H1 (cell line): ENCODE measurements around the gene RERE. TPM values are rescaled to one million over a fixed set of nuclear protein-coding genes. Genes with fewer than 3 reads are reported as not detected.
A peak's percentile ranks its signal among the peaks of the same experiment; 100 is the strongest.

Source experiments
- CTCF ChIA-PET: fragments of 300-600 bp; sonication (Branson Sonifier 250); formaldehyde crosslinking; loops from one replicate; lab custom pipeline; 2021; ENCODE audit not compliant: partially characterized antibody; lab: Charles Lee
- POLR2A ChIA-PET: fragments of 300-600 bp; sonication (Branson Sonifier 250); formaldehyde crosslinking; loops from one replicate; lab custom pipeline; 2021; ENCODE audit warnings: inconsistent platforms; ENCODE audit not compliant: partially characterized antibody; lab: Charles Lee
- DNase-seq, 2 experiments: peaks; one replicate each; pipeline versions ENCODE4 v3.0.0 to v3.0.0-alpha.2; 2010 to 2022; ENCODE audit warnings: low spot score in 2 of 2, low read depth in 1 of 2, mixed read lengths in 1 of 2
- FAIRE-seq: peaks from 2 replicates; lab custom pipeline; 2011; peaks lifted over from hg19 to GRCh38; lab: Jason Lieb, UNC
- H2AFZ ChIP-seq: 2 replicates; pipeline ENCODE4 v1.8.1; 2012; ENCODE audit warnings: low read length, inconsistent platforms
- H2AK5ac ChIP-seq: 2 replicates; pipeline ENCODE4 v1.6.1; 2013; ENCODE audit warnings: low read depth, low read length
- H2BK120ac ChIP-seq: replicated peaks from 2 replicates; pipeline ENCODE3; 2013; ENCODE audit warnings: low read depth, low read length, inconsistent platforms
- H2BK12ac ChIP-seq: 2 replicates; pipeline ENCODE4 v1.6.1; 2013; ENCODE audit warnings: low read depth, low read length
- H2BK15ac ChIP-seq: 2 replicates; pipeline ENCODE4 v1.6.1; 2013; ENCODE audit warnings: low read length
- H2BK20ac ChIP-seq: 2 replicates; pipeline ENCODE4 v1.6.1; 2013; ENCODE audit warnings: low read length
- H2BK5ac ChIP-seq: 2 replicates; pipeline ENCODE4 v1.6.1; 2013; ENCODE audit warnings: low read depth, low read length
- H3K14ac ChIP-seq: 2 replicates; pipeline ENCODE4 v1.6.1; 2013; ENCODE audit warnings: inconsistent platforms; ENCODE audit not compliant: insufficient read length
- H3K18ac ChIP-seq: 2 replicates; pipeline ENCODE4 v1.6.1; 2013; ENCODE audit warnings: low read length; ENCODE audit errors: extremely low read depth
- H3K23ac ChIP-seq: 2 replicates; pipeline ENCODE4 v1.6.1; 2013; ENCODE audit warnings: inconsistent platforms; ENCODE audit not compliant: insufficient read length
- H3K23me2 ChIP-seq: 2 replicates; pipeline ENCODE4 v1.6.1; 2013; ENCODE audit warnings: low read depth, low read length
- H3K27ac ChIP-seq: 2 replicates; pipeline ENCODE4 v1.6.1; 2011; ENCODE audit warnings: low read depth, low read length, inconsistent platforms
- H3K27me3 ChIP-seq, 4 experiments: replicated peaks in 1 of 4; 1 replicate in 1 of 4; 2 replicates in 3 of 4; pipeline versions ENCODE4 v1.6.1 to v1.8.1; 2011 to 2013; ENCODE audit warnings: low read length in 3 of 4, mild to moderate bottlenecking in 3 of 4, inconsistent platforms in 2 of 4, mixed read lengths in 2 of 4, moderate library complexity in 1 of 4; ENCODE audit not compliant: control insufficient read depth in 3 of 4, insufficient read depth in 3 of 4; ENCODE audit errors: extremely low read depth in 1 of 4
- H3K36me3 ChIP-seq, 4 experiments: 2 replicates each; pipeline versions ENCODE4 v1.6.1 to v1.8.1; 2011 to 2013; ENCODE audit warnings: mild to moderate bottlenecking in 4 of 4, low read length in 3 of 4, moderate library complexity in 2 of 4, control low read depth in 1 of 4, inconsistent platforms in 1 of 4; ENCODE audit not compliant: insufficient read depth in 4 of 4, control insufficient read depth in 2 of 4
- H3K4ac ChIP-seq: replicated peaks from 2 replicates; pipeline ENCODE3; 2013; ENCODE audit warnings: low read length, low read depth, mixed read lengths, inconsistent platforms; ENCODE audit not compliant: insufficient read length
- H3K4me1 ChIP-seq, 4 experiments: replicated peaks in 1 of 4; 1 replicate in 1 of 4; 2 replicates in 3 of 4; pipeline versions ENCODE4 v1.6.1 to v1.8.1; 2011 to 2013; ENCODE audit warnings: low read length in 3 of 4, inconsistent platforms in 2 of 4, mixed read lengths in 1 of 4; ENCODE audit not compliant: insufficient read depth in 4 of 4, control insufficient read depth in 3 of 4
- H3K4me2 ChIP-seq, 2 experiments: 2 replicates each; pipeline versions ENCODE4 v1.6.1 to v1.8.1; 2011 to 2013; ENCODE audit warnings: low read depth in 2 of 2, low read length in 2 of 2, control low read depth in 1 of 2, inconsistent platforms in 1 of 2, mild to moderate bottlenecking in 1 of 2; ENCODE audit not compliant: insufficient read depth in 1 of 2
- H3K4me3 ChIP-seq, 4 experiments: fragments of 200-600, 300-600 bp in 1 of 4; sonication (generic), shearing (Covaris generic), sonication (Bioruptor Twin) in 1 of 4; 2 replicates each; pipeline versions ENCODE4 v1.5.1 to v1.8.1; 2011 to 2016; ENCODE audit warnings: low read length in 4 of 4, low read depth in 3 of 4, control low read depth in 2 of 4, inconsistent platforms in 2 of 4, mild to moderate bottlenecking in 2 of 4, mixed read lengths in 1 of 4, moderate library complexity in 1 of 4; ENCODE audit not compliant: insufficient read depth in 2 of 4; ENCODE audit errors: extremely low read depth in 1 of 4
- H3K56ac ChIP-seq: replicated peaks from 2 replicates; pipeline ENCODE3; 2013; ENCODE audit warnings: low read depth, mild to moderate bottlenecking, mixed read lengths, low read length, inconsistent platforms; ENCODE audit not compliant: insufficient read length
- H3K79me1 ChIP-seq: 2 replicates; pipeline ENCODE4 v1.6.1; 2013; ENCODE audit warnings: low read depth, low read length, control low read depth
- H3K79me2 ChIP-seq, 2 experiments: 2 replicates each; pipeline versions ENCODE4 v1.6.1 to v1.8.1; 2012 to 2013; ENCODE audit warnings: low read length in 2 of 2, mild to moderate bottlenecking in 2 of 2, inconsistent platforms in 1 of 2; ENCODE audit not compliant: insufficient read depth in 2 of 2, control insufficient read depth in 1 of 2
- H3K9ac ChIP-seq, 4 experiments: replicated peaks in 1 of 4; 1 replicate in 1 of 4; 2 replicates in 3 of 4; pipeline versions ENCODE4 v1.6.1 to v1.8.1; 2011 to 2013; ENCODE audit warnings: low read depth in 3 of 4, low read length in 3 of 4, control low read depth in 2 of 4, mild to moderate bottlenecking in 2 of 4, moderate library complexity in 2 of 4, inconsistent platforms in 1 of 4; ENCODE audit errors: extremely low read depth in 1 of 4
- H3K9me3 ChIP-seq, 2 experiments: 2 replicates each; pipeline versions ENCODE4 v1.6.1 to v1.8.1; 2012 to 2013; ENCODE audit warnings: mild to moderate bottlenecking in 2 of 2, moderate library complexity in 2 of 2, control low read depth in 1 of 2, inconsistent platforms in 1 of 2, low read depth in 1 of 2, low read length in 1 of 2, mixed read lengths in 1 of 2; ENCODE audit not compliant: insufficient read depth in 2 of 2
- H4K20me1 ChIP-seq, 2 experiments: replicated peaks in 1 of 2; 2 replicates each; pipeline versions ENCODE3 to v1.8.1; 2011 to 2013; ENCODE audit warnings: inconsistent platforms in 2 of 2, low read length in 2 of 2, mild to moderate bottlenecking in 1 of 2; ENCODE audit not compliant: insufficient read depth in 2 of 2, control insufficient read depth in 1 of 2
- H4K5ac ChIP-seq: 2 replicates; pipeline ENCODE4 v1.6.1; 2013; ENCODE audit warnings: low read length, low read depth, mixed read lengths, inconsistent platforms; ENCODE audit not compliant: insufficient read length
- H4K8ac ChIP-seq: 2 replicates; pipeline ENCODE4 v1.8.0; 2013; ENCODE audit warnings: mild to moderate bottlenecking, moderate library complexity, low read length, inconsistent platforms; ENCODE audit not compliant: insufficient read depth; ENCODE audit errors: extremely low read depth
- H4K91ac ChIP-seq: replicated peaks from 2 replicates; pipeline ENCODE3; 2013; ENCODE audit warnings: low read length, mixed read lengths, inconsistent platforms; ENCODE audit not compliant: insufficient read length
- BACH1 ChIP-seq: IDR thresholded peaks from 2 replicates; pipeline ENCODE4 v1.6.1; 2012; ENCODE audit warnings: low read length, improper control_type of control experiment
- CBX5 ChIP-seq: fragments of 300-800, 300-1000 bp; sonication (generic); IDR thresholded peaks from 2 replicates; pipeline ENCODE4 v1.7.1; 2016; ENCODE audit warnings: antibody characterized with exemption, low read length, low read depth
- CBX8 ChIP-seq: fragments of 300-800, 300-1000 bp; sonication (generic); IDR thresholded peaks from 2 replicates; pipeline ENCODE4 v1.7.1; 2016; ENCODE audit warnings: low read depth, low read length, borderline replicate concordance
- HDAC6 ChIP-seq: IDR thresholded peaks from one replicate; pipeline ENCODE4 v1.7.1; 2012; ENCODE audit warnings: low read depth, mild to moderate bottlenecking, inconsistent platforms, low read length, moderate library complexity
- MAFK ChIP-seq: IDR thresholded peaks from 2 replicates; pipeline ENCODE4 v1.6.1; 2012; ENCODE audit warnings: low read depth, mild to moderate bottlenecking, improper control_type of control experiment, low read length
- RNF2 ChIP-seq: fragments of 200-900, 300-1000 bp; sonication (generic); IDR thresholded peaks from 2 replicates; pipeline ENCODE4 v1.7.1; 2016; ENCODE audit warnings: borderline replicate concordance, low read depth, mild to moderate bottlenecking, antibody characterized with exemption, low read length; ENCODE audit not compliant: poor library complexity, severe bottlenecking; ENCODE audit errors: missing control alignments
- SIN3A ChIP-seq, 2 experiments: IDR thresholded peaks in 1 of 2; conservative IDR thresholded peaks in 1 of 2; 2 replicates each; pipeline ENCODE4 v1.6.1; 2011 to 2012; ENCODE audit warnings: low read length in 2 of 2, improper control_type of control experiment in 1 of 2, low read depth in 1 of 2, mild to moderate bottlenecking in 1 of 2
- SIRT6 ChIP-seq: IDR thresholded peaks from one replicate; pipeline ENCODE4 v1.7.1; 2012; ENCODE audit warnings: low read length, inconsistent platforms
- SP1 ChIP-seq: IDR thresholded peaks from 2 replicates; pipeline ENCODE4 v1.6.1; 2011; ENCODE audit warnings: low read depth, low read length
- SP2 ChIP-seq: IDR thresholded peaks from 2 replicates; pipeline ENCODE4 v1.6.1; 2012; ENCODE audit warnings: mild to moderate bottlenecking, low read length, inconsistent platforms
- TAF7 ChIP-seq: optimal IDR thresholded peaks from 2 replicates; pipeline ENCODE3; 2011; ENCODE audit warnings: low read depth, mild to moderate bottlenecking, inconsistent platforms, low read length, moderate library complexity, borderline replicate concordance
- TCF12 ChIP-seq: IDR thresholded peaks from 2 replicates; pipeline ENCODE4 v1.6.1; 2011; ENCODE audit warnings: low read depth, mild to moderate bottlenecking, low read length
- WGBS, 2 experiments: shearing (Covaris generic) in 1 of 2; methylation state at CpG; one replicate each; pipeline versions ENCODE4 v1.1.6 to v1.1.7; 2013 to 2015; ENCODE audit warnings: low lambda C conversion rate in 2 of 2, mixed read lengths in 2 of 2, inconsistent platforms in 1 of 2, low coverage in 1 of 2, missing lambda C conversion rate in 1 of 2; ENCODE audit not compliant: insufficient replicate concordance in 2 of 2, insufficient coverage in 1 of 2, insufficient read length in 1 of 2; ENCODE audit errors: extremely low coverage in 1 of 2, missing lambda C conversion rate in 1 of 2; 5-methylcytosine and 5-hydroxymethylcytosine counted together
- polyA plus RNA-seq, 7 experiments: library from polyadenylated mRNA; depleted of rRNA in 3 of 7; stranded (reverse) in 5 of 7; unstranded in 2 of 7; fragments of >200 nt in 5 of 7; fragments of 200-250 nt in 2 of 7; gene quantifications; 1 replicate in 5 of 7; 2 replicates in 1 of 7; 4 replicates in 1 of 7; pipeline versions ENCODE4 v1.2.1 to v1.2.3, GENCODE V29; 2011 to 2013; ENCODE audit warnings: missing spikeins in 2 of 7, mixed read lengths in 2 of 7
- total RNA-seq: library from RNA; stranded (reverse); fragmentation: NEBNext Ultra II Directional; extraction: Animal tissue kit (Norgen Biotek cat#: 25700); gene quantifications from 2 replicates; pipeline ENCODE4 v1.2.1, GENCODE V29; 2021
- TF ChIP-seq, protein P1 (sequence below): IDR thresholded peaks from 2 replicates; pipeline ENCODE4 v1.6.1; 2011; ENCODE audit warnings: low read depth, mild to moderate bottlenecking, low read length; ENCODE audit not compliant: insufficient read depth

RERE gene
- total and polyA plus RNA-seq, 2 of the 8 experiments (the other 6 are each of a cell fraction or from before 2014, with no cell fraction given): 15.3 to 142 TPM

DNA sequence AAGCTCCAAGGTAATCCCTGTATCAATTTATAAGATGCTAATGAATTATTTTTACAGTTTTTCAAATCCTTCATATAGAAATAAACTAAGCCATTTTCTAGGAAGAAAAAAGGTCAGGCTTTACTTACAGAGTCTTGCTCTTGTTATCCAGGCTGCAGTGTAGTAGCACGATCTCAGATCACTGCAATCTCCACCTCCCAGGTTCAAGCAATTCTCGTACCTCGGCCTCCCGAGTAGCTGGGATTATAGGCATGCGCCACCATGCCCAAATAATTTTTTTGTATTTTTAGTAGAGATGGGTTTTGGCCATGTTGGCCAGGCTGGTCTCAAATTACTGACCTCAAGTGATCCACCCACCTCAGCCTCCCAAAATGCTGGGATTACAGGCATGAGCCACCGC, 27.0 kb downstream of the RERE start:
- no peak overlapping the region for H3K9ac ChIP-seq
- H3K23ac ChIP-seq: no peak overlapping the region
- 0 out of 2 replicates have a peak overlapping the region, but pooled peaks have one; percentile 40 for H4K8ac ChIP-seq
- H2BK12ac ChIP-seq: no peak overlapping the region
- no peak overlapping the region for H3K4ac ChIP-seq
- H3K36me3 ChIP-seq: no peaks in the 10 kb centered on the region
- H3K27ac ChIP-seq: no peak overlapping the region
- 92% methylated on average over 6 of the region's 6 CpGs; no CpG with 5 or more reads in 1 of the 2 experiments for WGBS, 2 experiments
- H2AFZ ChIP-seq: no peak overlapping the region
- peak overlapping the region in 1 of 2 experiments; percentile 52; a peak in 1 of 4 replicates for H3K4me2 ChIP-seq
- peaks cover 0 to 8% of the 10 kb centered on the region in 2 experiments for H4K20me1 ChIP-seq
- 0 out of 2 replicates have a peak, but pooled peaks cover 2% of the 10 kb centered on the region for H3K23me2 ChIP-seq
- H2BK120ac ChIP-seq: no peak overlapping the region
- H3K79me2 ChIP-seq: peaks cover 0 to 65% of the 10 kb centered on the region in 2 experiments; a peak in 2 of 4 replicates
- peak overlapping the region; percentile 64; the same call in 1 of the 2 replicates for H2BK20ac ChIP-seq
- ChIA-PET POLR2A (interaction anchor here (0.7 to 2.4 kb wide), 2 partner anchors 59 to 62 kb away, joined by 3 to 5 read pairs; no protein-coding TSS in a partner anchor), CTCF (interaction anchor here (0.8 to 1.4 kb wide), 3 partner anchors 63 to 229 kb away, joined by 3 to 4 read pairs (median 3); no protein-coding TSS in a partner anchor)
- 0 out of 2 replicates have a peak, but pooled peaks cover 6% of the 10 kb centered on the region for H3K79me1 ChIP-seq
- peaks cover 3 to 24% (median 10%) of the 10 kb centered on the region in 4 experiments for H3K4me1 ChIP-seq
- no peak overlapping the region for H2AK5ac ChIP-seq
- no peak overlapping the region for H4K5ac ChIP-seq
- no peak overlapping the region for H3K4me3 ChIP-seq
- no peaks in the 10 kb centered on the region for H3K9me3 ChIP-seq
- DNase-seq: peak in 1 of 2 experiments; percentile 37
- no peak overlapping the region for H3K56ac ChIP-seq
- H3K27me3 ChIP-seq: no peaks in the 10 kb centered on the region
- no peak overlapping the region for H3K18ac ChIP-seq
- FAIRE-seq: no peak
- H2BK5ac ChIP-seq: no peak overlapping the region
- TF ChIP-seq CBX5 (no peak), TAF7 (no peak), BACH1 (no peak), SIRT6 (no peak), SP1 (no peak), TCF12 (no peak), MAFK (no peak), CBX8 (no peak), RNF2 (no peak), SP2 (no peak), SIN3A (conservative IDR thresholded peaks at IDR 0.05 in 1 of 2, IDR thresholded peaks at IDR 0.05 in 1 of 2; ENCODE audit: low read depth in 1 of 2, low read length in 2 of 2) (no peak), HDAC6 (no peak)
- TF ChIP-seq, protein P1, sequence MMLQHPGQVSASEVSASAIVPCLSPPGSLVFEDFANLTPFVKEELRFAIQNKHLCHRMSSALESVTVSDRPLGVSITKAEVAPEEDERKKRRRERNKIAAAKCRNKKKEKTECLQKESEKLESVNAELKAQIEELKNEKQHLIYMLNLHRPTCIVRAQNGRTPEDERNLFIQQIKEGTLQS: no peak
- TF ChIP-seq, all 59 proteins: peak for 0
- Histone ChIP-seq H4K91ac (no peak overlapping the region), H3K14ac (no peak overlapping the region), H2BK15ac (no peak overlapping the region)
